ENCODE measurements around the gene SLC12A6.
A peak's percentile ranks its signal among the peaks of the same experiment; 100 is the strongest.

SLC12A6 gene

GRCh38 chr15:34292621-34293020 is 45.0 kb downstream of the SLC12A6 start:
- no peak overlapping the region for H3K4me3 ChIP-seq
- H3K36me3 ChIP-seq (replicated peaks) = no peaks in the 10 kb centered on the region

GRCh38 chr15:34284937-34285336 is 52.6 kb downstream of the SLC12A6 start:
- Histone ChIP-seq H3K9me3 (no peaks in the 10 kb centered on the region), H3K27me3 (ENCODE audit: low read depth) (no peaks in the 10 kb centered on the region), H3K4me3 (no peak overlapping the region), H3K4me1 (no peaks in the 10 kb centered on the region), H3K36me3 (replicated peaks) (no peaks in the 10 kb centered on the region)
- DNase-seq (ENCODE audit: low spot score in 2 of 2) = no peak
- in situ Hi-C loops (cut with MboI; ENCODE audit: low sequenced_read_pairs) = no loop called here

More at GRCh38 chr15:34292621-34293020, 45.0 kb downstream of the SLC12A6 start:
- no peaks in the 10 kb centered on the region for H3K4me1 ChIP-seq
- in situ Hi-C loops (cut with MboI; ENCODE audit: low sequenced_read_pairs) = no loop called here
- H3K27me3 ChIP-seq (ENCODE audit: low read depth) = no peaks in the 10 kb centered on the region
- no peak for DNase-seq (ENCODE audit: low spot score in 2 of 2)
- no peaks in the 10 kb centered on the region for H3K9me3 ChIP-seq

DNA sequence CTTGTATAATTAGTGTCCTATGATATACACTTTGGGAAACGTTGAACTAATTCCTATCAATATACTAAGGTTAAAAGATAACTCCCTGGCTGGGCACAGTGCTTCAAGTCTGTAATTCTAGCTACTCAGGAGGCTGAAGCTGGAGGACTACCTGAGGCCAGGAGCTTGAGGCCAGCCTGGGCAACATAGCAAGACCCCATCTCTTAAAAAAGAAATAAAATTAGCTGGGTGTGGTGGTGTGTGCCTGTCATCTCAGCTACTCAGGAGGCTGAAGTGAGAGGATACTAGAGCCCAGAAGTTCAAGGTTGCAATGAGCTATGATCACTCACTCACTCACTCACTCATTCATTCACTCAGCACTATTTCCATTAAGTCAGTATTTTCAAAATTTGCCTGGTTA is 55.2 kb downstream of the SLC12A6 start:
- H3K36me3 ChIP-seq (replicated peaks) = no peaks in the 10 kb centered on the region
- H3K4me1 ChIP-seq = no peaks in the 10 kb centered on the region
- no peak for DNase-seq (ENCODE audit: low spot score in 2 of 2)
- no peaks in the 10 kb centered on the region for H3K9me3 ChIP-seq
- H3K4me3 ChIP-seq = no peak overlapping the region
- in situ Hi-C loops (cut with MboI; ENCODE audit: low sequenced_read_pairs) = no loop called here
- no peaks in the 10 kb centered on the region for H3K27me3 ChIP-seq (ENCODE audit: low read depth)

GRCh38 chr15:34280193-34280592 is 57.4 kb downstream of the SLC12A6 start:
- no peaks in the 10 kb centered on the region for H3K4me1 ChIP-seq
- no peak for DNase-seq (ENCODE audit: low spot score in 2 of 2)
- no peak overlapping the region for H3K4me3 ChIP-seq
- in situ Hi-C loops (cut with MboI; ENCODE audit: low sequenced_read_pairs) = no loop called here
- no peaks in the 10 kb centered on the region for H3K9me3 ChIP-seq
- no peaks in the 10 kb centered on the region for H3K27me3 ChIP-seq (ENCODE audit: low read depth)
- H3K36me3 ChIP-seq (replicated peaks) = no peaks in the 10 kb centered on the region

- Histone ChIP-seq H3K4me1 (no peaks in the 10 kb centered on the region), H3K4me3 (no peak overlapping the region), H3K9me3 (no peaks in the 10 kb centered on the region), H3K27me3 (ENCODE audit: low read depth) (no peaks in the 10 kb centered on the region), H3K36me3 (replicated peaks) (no peaks in the 10 kb centered on the region)
- in situ Hi-C loops (cut with MboI; ENCODE audit: low sequenced_read_pairs) = no loop called here
- no peak for DNase-seq (ENCODE audit: low spot score in 2 of 2)
Measured at GRCh38 chr15:34279368-34279767, 58.2 kb downstream of the SLC12A6 start.

GRCh38 chr15:34275721-34276120 is 61.9 kb downstream of the SLC12A6 start:
- no peaks in the 10 kb centered on the region for H3K36me3 ChIP-seq (replicated peaks)
- in situ Hi-C loops (cut with MboI; ENCODE audit: low sequenced_read_pairs) = no loop called here
- H3K4me3 ChIP-seq = no peak overlapping the region

GRCh38 chr15:34275154-34275553 is 62.4 kb downstream of the SLC12A6 start:
- no peaks in the 10 kb centered on the region for H3K36me3 ChIP-seq (replicated peaks)
- in situ Hi-C loops (cut with MboI; ENCODE audit: low sequenced_read_pairs) = no loop called here
- H3K4me1 ChIP-seq = no peaks in the 10 kb centered on the region
- no peaks in the 10 kb centered on the region for H3K9me3 ChIP-seq
- no peaks in the 10 kb centered on the region for H3K27me3 ChIP-seq (ENCODE audit: low read depth)
- no peak overlapping the region for H3K4me3 ChIP-seq
- DNase-seq (ENCODE audit: low spot score in 2 of 2) = no peak

More at GRCh38 chr15:34275721-34276120, 61.9 kb downstream of the SLC12A6 start:
- no peaks in the 10 kb centered on the region for H3K4me1 ChIP-seq
- no peaks in the 10 kb centered on the region for H3K9me3 ChIP-seq
- DNase-seq (ENCODE audit: low spot score in 2 of 2) = no peak
- H3K27me3 ChIP-seq (ENCODE audit: low read depth) = no peaks in the 10 kb centered on the region

- DNase-seq (ENCODE audit: low spot score in 2 of 2) = no peak
- in situ Hi-C loops (cut with MboI; ENCODE audit: low sequenced_read_pairs) = no loop called here
- H3K36me3 ChIP-seq (replicated peaks) = no peaks in the 10 kb centered on the region
Measured at GRCh38 chr15:34271493-34271892, 66.1 kb downstream of the SLC12A6 start.

GRCh38 chr15:34266751-34267150 is 70.8 kb downstream of the SLC12A6 start:
- Histone ChIP-seq H3K4me3 (no peak overlapping the region), H3K9me3 (no peaks in the 10 kb centered on the region), H3K27me3 (ENCODE audit: low read depth) (no peaks in the 10 kb centered on the region), H3K36me3 (replicated peaks) (no peaks in the 10 kb centered on the region), H3K4me1 (peaks cover 9% of the 10 kb centered on the region)
- DNase-seq (ENCODE audit: low spot score in 2 of 2) = no peak
- in situ Hi-C loops (cut with MboI; ENCODE audit: low sequenced_read_pairs) = no loop called here

More at GRCh38 chr15:34271493-34271892, 66.1 kb downstream of the SLC12A6 start:
- H3K4me3 ChIP-seq = no peak overlapping the region
- no peaks in the 10 kb centered on the region for H3K9me3 ChIP-seq
- H3K27me3 ChIP-seq (ENCODE audit: low read depth) = no peaks in the 10 kb centered on the region
- H3K4me1 ChIP-seq = no peaks in the 10 kb centered on the region

GRCh38 chr15:34264076-34264475 is 73.5 kb downstream of the SLC12A6 start:
- H3K27me3 ChIP-seq (ENCODE audit: low read depth) = no peaks in the 10 kb centered on the region
- H3K4me1 ChIP-seq = peaks cover 9% of the 10 kb centered on the region
- H3K36me3 ChIP-seq (replicated peaks) = no peaks in the 10 kb centered on the region
- in situ Hi-C loops (cut with MboI; ENCODE audit: low sequenced_read_pairs) = no loop called here
- no peak overlapping the region for H3K4me3 ChIP-seq
- no peaks in the 10 kb centered on the region for H3K9me3 ChIP-seq
- peak in 1 of 2 experiments; percentile 57 for DNase-seq (ENCODE audit: low spot score in 2 of 2)

GRCh38 chr15:34262362-34262761 is 75.2 kb downstream of the SLC12A6 start:
- no peak for DNase-seq (ENCODE audit: low spot score in 2 of 2)
- in situ Hi-C loops (cut with MboI; ENCODE audit: low sequenced_read_pairs) = no loop called here
- Histone ChIP-seq H3K27me3 (ENCODE audit: low read depth) (no peaks in the 10 kb centered on the region), H3K4me1 (peaks cover 9% of the 10 kb centered on the region), H3K4me3 (no peak overlapping the region), H3K9me3 (no peaks in the 10 kb centered on the region), H3K36me3 (replicated peaks) (no peaks in the 10 kb centered on the region)

DNA sequence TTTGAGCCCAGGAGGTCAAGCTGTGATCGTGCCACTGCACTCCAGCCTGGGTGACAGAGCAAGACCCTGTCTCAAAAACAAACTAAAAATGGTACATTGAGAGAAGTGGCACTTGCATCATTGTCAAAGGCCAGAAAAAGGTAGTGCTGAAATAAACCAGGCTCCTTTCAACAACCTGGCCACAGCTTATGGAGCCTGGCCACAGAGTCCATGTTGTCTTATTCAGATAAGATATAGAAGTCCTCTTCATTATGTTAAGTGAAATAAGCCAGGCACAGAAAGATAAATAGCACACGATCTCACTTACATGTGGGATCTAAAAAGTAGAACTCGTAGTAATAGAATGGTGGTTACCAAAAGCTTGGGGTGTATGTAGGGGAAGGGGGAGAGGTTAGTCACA is 78.0 kb downstream of the SLC12A6 start:
- Histone ChIP-seq H3K36me3 (replicated peaks) (no peaks in the 10 kb centered on the region), H3K27me3 (ENCODE audit: low read depth) (no peaks in the 10 kb centered on the region), H3K9me3 (no peaks in the 10 kb centered on the region), H3K4me1 (peaks cover 9% of the 10 kb centered on the region), H3K4me3 (no peak overlapping the region)
- no peak for DNase-seq (ENCODE audit: low spot score in 2 of 2)
- in situ Hi-C loops (cut with MboI; ENCODE audit: low sequenced_read_pairs) = no loop called here

DNA sequence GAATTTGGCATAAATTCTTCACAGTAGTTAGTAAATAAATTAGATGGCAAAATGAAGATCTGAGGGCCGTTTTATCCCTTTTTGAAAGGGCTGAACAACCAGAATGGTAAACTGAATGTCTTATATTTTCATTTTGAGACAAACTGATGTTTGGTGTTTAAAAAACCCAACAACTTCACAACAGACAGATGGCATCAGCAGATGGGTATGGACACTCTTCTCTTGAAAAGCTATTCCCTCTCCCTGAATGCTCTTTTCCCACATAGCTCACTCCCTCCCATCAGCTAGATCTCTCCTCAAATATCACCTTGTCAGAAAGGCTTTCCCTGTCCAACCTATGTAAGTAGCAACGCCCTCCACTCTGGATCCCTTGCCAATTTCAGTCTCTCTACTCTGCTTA is 79.4 kb downstream of the SLC12A6 start:
- H3K9me3 ChIP-seq = no peaks in the 10 kb centered on the region
- H3K36me3 ChIP-seq (replicated peaks) = no peaks in the 10 kb centered on the region
- H3K4me3 ChIP-seq = no peak overlapping the region
- DNase-seq (ENCODE audit: low spot score in 2 of 2) = no peak
- H3K4me1 ChIP-seq = no peaks in the 10 kb centered on the region
- in situ Hi-C loops (cut with MboI; ENCODE audit: low sequenced_read_pairs) = no loop called here
- H3K27me3 ChIP-seq (ENCODE audit: low read depth) = no peaks in the 10 kb centered on the region

DNA sequence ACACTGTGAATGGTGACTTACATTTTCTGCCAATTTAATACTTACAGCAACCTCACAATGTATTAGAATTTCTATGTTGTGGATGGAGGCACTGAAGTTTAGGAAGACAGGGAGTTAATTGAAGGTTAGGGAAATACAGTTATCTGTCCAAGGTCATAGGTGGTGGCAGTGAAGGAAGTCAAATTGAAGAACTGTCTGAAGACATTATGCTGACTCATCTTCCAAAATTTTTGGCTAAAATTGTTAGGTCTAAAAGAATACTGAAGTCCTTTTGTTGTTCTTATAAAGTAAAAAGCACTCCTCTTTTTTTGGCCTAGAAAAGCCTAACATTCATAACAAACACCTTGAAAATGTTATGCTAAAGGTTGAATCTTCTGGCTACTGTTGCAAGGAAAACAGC is 85.0 kb downstream of the SLC12A6 start:
- DNase-seq (ENCODE audit: low spot score in 2 of 2) = no peak
- Histone ChIP-seq H3K9me3 (no peaks in the 10 kb centered on the region), H3K4me1 (no peaks in the 10 kb centered on the region), H3K36me3 (replicated peaks) (no peaks in the 10 kb centered on the region), H3K27me3 (ENCODE audit: low read depth) (no peaks in the 10 kb centered on the region), H3K4me3 (no peak overlapping the region)
- in situ Hi-C loops (cut with MboI; ENCODE audit: low sequenced_read_pairs) = no loop called here

DNA sequence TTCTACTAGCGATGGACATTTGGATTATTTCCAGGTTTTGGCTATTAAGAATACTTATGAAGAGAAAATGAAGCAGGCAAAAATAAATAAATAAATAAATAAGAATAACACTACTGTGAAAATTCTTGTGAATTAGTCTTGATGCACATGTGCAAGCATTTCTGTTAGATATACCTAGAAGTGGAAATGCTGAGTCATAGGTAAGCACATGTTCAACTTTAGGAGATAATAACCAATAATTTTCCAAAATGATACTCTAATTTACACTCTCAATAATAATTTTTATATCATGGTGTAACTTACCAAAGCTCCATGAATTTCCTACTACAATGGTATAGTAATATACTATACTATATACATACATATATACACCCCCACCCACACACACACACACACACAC is 89.4 kb downstream of the SLC12A6 start:
- no peaks in the 10 kb centered on the region for H3K9me3 ChIP-seq

More for the DNA sequence above, 89.4 kb downstream of the SLC12A6 start:
- DNase-seq (ENCODE audit: low spot score in 2 of 2) = no peak
- H3K4me3 ChIP-seq = no peak overlapping the region
- no peaks in the 10 kb centered on the region for H3K27me3 ChIP-seq (ENCODE audit: low read depth)
- in situ Hi-C loops (cut with MboI; ENCODE audit: low sequenced_read_pairs) = no loop called here
- no peaks in the 10 kb centered on the region for H3K4me1 ChIP-seq
- H3K36me3 ChIP-seq (replicated peaks) = no peaks in the 10 kb centered on the region
